DOHH2 (cell line): ENCODE measurements around the gene ZBTB44.

ENCODE experiments used
- H3F3A ChIP-seq: fragments of 200-600 bp; sonication (generic), shearing (Covaris generic); 2 replicates; pipeline ENCODE4 v1.6.0; 2016; ENCODE audit warnings: antibody characterized with exemption, mild to moderate bottlenecking; ENCODE audit not compliant: control insufficient read depth, insufficient read depth
- H3K27ac ChIP-seq: fragments of 200-600 bp; sonication (generic); 2 replicates; pipeline ENCODE4 v1.5.1; 2014; ENCODE audit warnings: low read depth, mild to moderate bottlenecking, low read length, moderate library complexity
- H3K27me3 ChIP-seq: fragments of 200-600 bp; sonication (generic); 2 replicates; pipeline ENCODE4 v1.6.1; 2014; ENCODE audit warnings: mild to moderate bottlenecking, low read length, mixed read lengths; ENCODE audit not compliant: control insufficient read depth
- H3K36me3 ChIP-seq: fragments of 200-600 bp; sonication (generic); 2 replicates; pipeline ENCODE4 v1.6.1; 2014; ENCODE audit warnings: mild to moderate bottlenecking, low read length, moderate library complexity, mixed read lengths; ENCODE audit not compliant: control insufficient read depth
- H3K4me1 ChIP-seq: fragments of 200-600 bp; sonication (generic); 2 replicates; pipeline ENCODE4 v1.6.1; 2014; ENCODE audit warnings: mild to moderate bottlenecking, low read length, mixed read lengths; ENCODE audit not compliant: control insufficient read depth
- H3K4me2 ChIP-seq: fragments of 200-600 bp; sonication (generic); 2 replicates; pipeline ENCODE4 v1.6.0; 2014; ENCODE audit warnings: mild to moderate bottlenecking, low read length, moderate library complexity
- H3K4me3 ChIP-seq: fragments of 200-600 bp; sonication (generic); 2 replicates; pipeline ENCODE4 v1.5.1; 2014; ENCODE audit warnings: mild to moderate bottlenecking, low read length, mixed read lengths
- H3K79me2 ChIP-seq: fragments of 200-600 bp; sonication (generic); 2 replicates; pipeline ENCODE4 v1.6.1; 2014; ENCODE audit warnings: mild to moderate bottlenecking, low read length, mixed read lengths; ENCODE audit not compliant: control insufficient read depth
- H3K9me2 ChIP-seq: fragments of 200-600 bp; sonication (generic); replicated peaks from 2 replicates; pipeline ENCODE4 v1.6.1; 2014; ENCODE audit warnings: mild to moderate bottlenecking, low read length, mixed read lengths; ENCODE audit not compliant: control insufficient read depth
- H3K9me3 ChIP-seq: fragments of 200-600 bp; sonication (generic); 2 replicates; pipeline ENCODE4 v1.6.1; 2014; ENCODE audit warnings: antibody characterized with exemption, low read length, mixed read lengths; ENCODE audit not compliant: control insufficient read depth, insufficient read depth
- H4K20me1 ChIP-seq: fragments of 200-600 bp; sonication (generic); 2 replicates; pipeline ENCODE4 v1.6.0; 2014; ENCODE audit warnings: low read depth, mild to moderate bottlenecking, antibody characterized with exemption, low read length, moderate library complexity; ENCODE audit not compliant: control insufficient read depth, insufficient read depth
- EZH2phosphoT487 ChIP-seq: fragments of 200-600 bp; sonication (generic); IDR thresholded peaks from 2 replicates; pipeline ENCODE4 v1.6.1; 2017; ENCODE audit warnings: borderline replicate concordance, mild to moderate bottlenecking, antibody characterized with exemption, low read length, moderate library complexity, mixed read lengths
- TF ChIP-seq, protein P1 (sequence below): fragments of 200-600 bp; sonication (generic); IDR thresholded peaks from one replicate; pipeline ENCODE4 v1.5.1; 2014; ENCODE audit warnings: antibody characterized with exemption, mild to moderate bottlenecking, low read depth, low read length; ENCODE audit not compliant: poor library complexity, severe bottlenecking

The ZBTB44 gene

DNA sequence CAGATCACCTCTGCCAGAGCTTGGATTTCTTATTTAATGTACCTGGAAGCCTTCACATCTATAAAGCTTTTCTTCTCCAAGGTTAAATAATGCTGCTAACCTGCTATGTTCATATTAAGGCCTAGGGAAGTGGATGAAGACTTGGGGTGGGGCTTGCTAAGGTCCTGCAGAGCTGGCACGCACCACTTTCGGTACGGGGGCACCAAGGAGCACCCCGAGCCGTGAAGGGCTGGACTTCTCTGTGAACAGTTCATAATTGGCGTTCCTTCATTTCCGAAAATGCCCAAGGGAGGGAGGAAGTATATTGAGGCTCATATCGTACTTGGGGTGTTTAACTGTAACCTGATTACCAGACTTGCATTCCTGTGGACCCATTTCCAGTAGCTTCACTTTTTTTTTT is 95.6 kb downstream of the ZBTB44 start:
- no peak overlapping the region for H3K4me3 ChIP-seq
- TF ChIP-seq, protein P1, sequence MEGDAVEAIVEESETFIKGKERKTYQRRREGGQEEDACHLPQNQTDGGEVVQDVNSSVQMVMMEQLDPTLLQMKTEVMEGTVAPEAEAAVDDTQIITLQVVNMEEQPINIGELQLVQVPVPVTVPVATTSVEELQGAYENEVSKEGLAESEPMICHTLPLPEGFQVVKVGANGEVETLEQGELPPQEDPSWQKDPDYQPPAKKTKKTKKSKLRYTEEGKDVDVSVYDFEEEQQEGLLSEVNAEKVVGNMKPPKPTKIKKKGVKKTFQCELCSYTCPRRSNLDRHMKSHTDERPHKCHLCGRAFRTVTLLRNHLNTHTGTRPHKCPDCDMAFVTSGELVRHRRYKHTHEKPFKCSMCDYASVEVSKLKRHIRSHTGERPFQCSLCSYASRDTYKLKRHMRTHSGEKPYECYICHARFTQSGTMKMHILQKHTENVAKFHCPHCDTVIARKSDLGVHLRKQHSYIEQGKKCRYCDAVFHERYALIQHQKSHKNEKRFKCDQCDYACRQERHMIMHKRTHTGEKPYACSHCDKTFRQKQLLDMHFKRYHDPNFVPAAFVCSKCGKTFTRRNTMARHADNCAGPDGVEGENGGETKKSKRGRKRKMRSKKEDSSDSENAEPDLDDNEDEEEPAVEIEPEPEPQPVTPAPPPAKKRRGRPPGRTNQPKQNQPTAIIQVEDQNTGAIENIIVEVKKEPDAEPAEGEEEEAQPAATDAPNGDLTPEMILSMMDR, result no peak
- no peak for TF ChIP-seq EZH2phosphoT487
- H3K4me1 ChIP-seq, result no peaks in the 10 kb centered on the region

DNA sequence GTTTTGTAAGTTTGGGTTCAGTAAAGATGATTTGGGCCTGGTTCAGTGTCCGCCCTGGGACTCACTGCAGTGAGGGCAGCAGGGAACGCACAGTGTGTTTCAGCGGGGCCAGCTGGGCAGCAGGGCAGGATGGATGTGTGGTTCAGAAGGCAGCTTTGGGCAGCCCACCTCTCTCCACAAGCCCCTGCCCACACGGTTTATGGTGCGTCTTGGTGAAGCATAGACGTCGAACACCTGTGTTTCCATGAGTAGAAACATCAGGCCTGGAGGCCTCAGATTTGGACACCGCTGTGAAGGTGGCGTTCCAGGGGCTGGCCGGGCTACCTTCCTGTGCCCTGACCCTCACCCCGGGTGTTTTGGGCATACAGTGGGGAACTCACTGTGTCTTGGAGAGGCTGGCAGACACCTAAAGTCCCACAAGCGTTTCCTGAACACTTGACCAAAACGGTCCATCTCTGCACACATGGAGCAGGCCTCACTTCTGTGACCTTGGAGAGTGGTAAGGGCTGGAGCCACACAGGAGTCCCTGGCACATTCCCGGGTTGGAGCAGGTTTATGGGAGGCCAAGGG is 96.1 kb downstream of the ZBTB44 start:
- no peaks in the 10 kb centered on the region for H3K79me2 ChIP-seq
- TF ChIP-seq, protein P1, result no peak
- TF ChIP-seq EZH2phosphoT487, result no peak
- H3K4me3 ChIP-seq, result no peak overlapping the region

More for the DNA sequence above, 95.6 kb downstream of the ZBTB44 start:
- H3F3A ChIP-seq, result peaks cover 8% of the 10 kb centered on the region
- H3K9me3 ChIP-seq, result no peaks in the 10 kb centered on the region
- no peaks in the 10 kb centered on the region for H3K27me3 ChIP-seq
- H4K20me1 ChIP-seq, result no peaks in the 10 kb centered on the region
- H3K27ac ChIP-seq, result no peak overlapping the region
- H3K9me2 ChIP-seq, result no peaks in the 10 kb centered on the region
- no peaks in the 10 kb centered on the region for H3K79me2 ChIP-seq
- peaks cover 4% of the 10 kb centered on the region; the same call in 1 of the 2 replicates for H3K36me3 ChIP-seq
- H3K4me2 ChIP-seq, result no peak overlapping the region

GRCh38 chr11:130217133-130218031 is 97.3 kb downstream of the ZBTB44 start:
- H3K27me3 ChIP-seq, result no peaks in the 10 kb centered on the region
- TF ChIP-seq, protein P1, result no peak
- TF ChIP-seq EZH2phosphoT487, result no peak
- no peaks in the 10 kb centered on the region for H3K9me3 ChIP-seq
- H3K36me3 ChIP-seq, result peaks cover 14% of the 10 kb centered on the region
- peaks cover 8% of the 10 kb centered on the region for H3F3A ChIP-seq
- no peak overlapping the region for H3K4me3 ChIP-seq
- no peaks in the 10 kb centered on the region for H3K9me2 ChIP-seq
- peaks cover 11% of the 10 kb centered on the region for H3K4me1 ChIP-seq
- H3K79me2 ChIP-seq, result 0 out of 2 replicates have a peak, but pooled peaks cover 3% of the 10 kb centered on the region
- H3K4me2 ChIP-seq, result no peak overlapping the region
- H3K27ac ChIP-seq, result no peak overlapping the region
- H4K20me1 ChIP-seq, result peaks cover 10% of the 10 kb centered on the region

More for the DNA sequence above, 96.1 kb downstream of the ZBTB44 start:
- H3K9me2 ChIP-seq, result no peaks in the 10 kb centered on the region
- peaks cover 8% of the 10 kb centered on the region for H3F3A ChIP-seq
- no peak overlapping the region for H3K4me2 ChIP-seq
- no peak overlapping the region for H3K27ac ChIP-seq
- peaks cover 5% of the 10 kb centered on the region; the same call in 1 of the 2 replicates for H4K20me1 ChIP-seq
- no peaks in the 10 kb centered on the region for H3K9me3 ChIP-seq
- H3K36me3 ChIP-seq, result peaks cover 9% of the 10 kb centered on the region
- H3K27me3 ChIP-seq, result no peaks in the 10 kb centered on the region
- no peaks in the 10 kb centered on the region for H3K4me1 ChIP-seq
